ENCODE measurements around the gene BAHCC1.

DNA sequence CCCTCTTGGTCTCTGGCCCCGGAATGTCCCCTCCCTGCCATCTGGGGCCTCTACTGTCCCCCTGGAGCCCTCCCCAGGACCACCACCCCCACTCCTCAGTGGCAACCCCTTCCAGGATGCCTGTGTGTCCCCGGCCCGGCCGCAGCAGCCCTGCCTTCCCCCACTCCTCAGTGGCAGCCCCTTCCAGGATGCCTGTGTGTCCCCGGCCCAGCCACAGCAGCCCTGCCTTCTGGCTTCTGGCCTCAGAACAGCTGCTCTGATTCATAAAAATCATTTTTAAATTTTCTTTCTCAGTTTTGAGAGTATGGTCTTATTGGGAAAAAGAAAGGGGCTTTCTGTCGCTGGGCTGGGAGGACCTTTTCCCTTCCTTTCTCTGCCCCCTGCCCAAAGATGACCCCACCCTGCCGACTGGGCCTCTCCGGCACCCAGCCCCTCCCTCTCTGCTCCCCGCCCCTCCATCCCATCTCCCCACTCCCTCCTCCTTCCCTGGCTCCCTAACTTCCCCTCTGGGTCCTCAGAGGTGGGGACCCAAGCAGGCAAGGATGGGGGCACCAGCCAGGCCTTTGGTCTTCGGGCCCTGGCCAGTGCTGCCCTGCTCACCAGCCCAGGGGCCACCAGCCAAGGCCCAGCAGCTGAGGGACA, 40.5 kb downstream of the BAHCC1 start:
- TF ChIP-seq POLR2AphosphoS5 (IDR thresholded peaks at IDR 0.05) (no peak), POLR2A (IDR thresholded peaks at IDR 0.05) (no peak)
- TF ChIP-seq, protein P1, sequence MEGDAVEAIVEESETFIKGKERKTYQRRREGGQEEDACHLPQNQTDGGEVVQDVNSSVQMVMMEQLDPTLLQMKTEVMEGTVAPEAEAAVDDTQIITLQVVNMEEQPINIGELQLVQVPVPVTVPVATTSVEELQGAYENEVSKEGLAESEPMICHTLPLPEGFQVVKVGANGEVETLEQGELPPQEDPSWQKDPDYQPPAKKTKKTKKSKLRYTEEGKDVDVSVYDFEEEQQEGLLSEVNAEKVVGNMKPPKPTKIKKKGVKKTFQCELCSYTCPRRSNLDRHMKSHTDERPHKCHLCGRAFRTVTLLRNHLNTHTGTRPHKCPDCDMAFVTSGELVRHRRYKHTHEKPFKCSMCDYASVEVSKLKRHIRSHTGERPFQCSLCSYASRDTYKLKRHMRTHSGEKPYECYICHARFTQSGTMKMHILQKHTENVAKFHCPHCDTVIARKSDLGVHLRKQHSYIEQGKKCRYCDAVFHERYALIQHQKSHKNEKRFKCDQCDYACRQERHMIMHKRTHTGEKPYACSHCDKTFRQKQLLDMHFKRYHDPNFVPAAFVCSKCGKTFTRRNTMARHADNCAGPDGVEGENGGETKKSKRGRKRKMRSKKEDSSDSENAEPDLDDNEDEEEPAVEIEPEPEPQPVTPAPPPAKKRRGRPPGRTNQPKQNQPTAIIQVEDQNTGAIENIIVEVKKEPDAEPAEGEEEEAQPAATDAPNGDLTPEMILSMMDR (IDR thresholded peaks at IDR 0.05), result no peak
